Ureter (tissue), 1 donor: Measurements from ENCODE around the gene SHTN1. TPM values are rescaled to one million over a fixed set of nuclear protein-coding genes. Genes with fewer than 3 reads are reported as not detected.
A peak's percentile ranks its signal among the peaks of the same experiment; 100 is the strongest.

Experiments used
- DNase-seq: peaks from one replicate; pipeline ENCODE4 v3.0.0-alpha.2; 2020; ENCODE audit warnings: low spot score
- total RNA-seq: library from RNA; stranded (reverse); gene quantifications from one replicate; pipeline ENCODE4 v1.2.4, GENCODE V29; 2023
- donor health status: DM: yes; HTN: yes; CAD: no.

The SHTN1 gene, protein sequence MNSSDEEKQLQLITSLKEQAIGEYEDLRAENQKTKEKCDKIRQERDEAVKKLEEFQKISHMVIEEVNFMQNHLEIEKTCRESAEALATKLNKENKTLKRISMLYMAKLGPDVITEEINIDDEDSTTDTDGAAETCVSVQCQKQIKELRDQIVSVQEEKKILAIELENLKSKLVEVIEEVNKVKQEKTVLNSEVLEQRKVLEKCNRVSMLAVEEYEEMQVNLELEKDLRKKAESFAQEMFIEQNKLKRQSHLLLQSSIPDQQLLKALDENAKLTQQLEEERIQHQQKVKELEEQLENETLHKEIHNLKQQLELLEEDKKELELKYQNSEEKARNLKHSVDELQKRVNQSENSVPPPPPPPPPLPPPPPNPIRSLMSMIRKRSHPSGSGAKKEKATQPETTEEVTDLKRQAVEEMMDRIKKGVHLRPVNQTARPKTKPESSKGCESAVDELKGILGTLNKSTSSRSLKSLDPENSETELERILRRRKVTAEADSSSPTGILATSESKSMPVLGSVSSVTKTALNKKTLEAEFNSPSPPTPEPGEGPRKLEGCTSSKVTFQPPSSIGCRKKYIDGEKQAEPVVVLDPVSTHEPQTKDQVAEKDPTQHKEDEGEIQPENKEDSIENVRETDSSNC
- 17.1 TPM for total RNA-seq

DNA sequence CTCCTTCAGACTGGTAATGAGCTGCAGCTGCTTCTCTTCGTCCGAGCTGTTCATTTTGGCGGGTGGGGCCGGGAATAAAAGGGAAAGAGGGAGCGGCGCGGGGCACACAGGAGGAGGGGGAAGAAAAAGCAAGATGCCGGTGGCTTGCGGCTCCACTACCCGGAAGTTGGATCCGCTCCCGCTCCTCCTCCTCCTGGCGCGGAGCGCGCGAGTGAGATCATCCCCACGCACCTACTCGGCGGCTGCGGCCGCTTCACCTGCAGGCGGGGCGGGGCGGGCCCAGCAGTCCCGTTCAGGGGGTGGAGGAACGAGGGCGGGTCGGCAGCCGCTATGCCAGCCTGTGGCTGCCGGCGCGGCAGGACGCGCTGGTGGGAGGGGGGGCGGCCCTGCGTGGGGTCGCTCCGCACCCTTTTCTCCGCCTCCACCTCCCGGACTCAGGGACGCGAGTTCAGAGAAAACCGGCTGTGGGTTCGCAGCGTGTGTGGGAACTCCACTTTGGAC, at the start of gene SHTN1:
Gene SHTN1 (minus strand): TSS at position 162 of the 501 bp plus-strand sequence. CDS start 108 bp downstream, at position 54.
- peak; percentile 67 for DNase-seq

DNA sequence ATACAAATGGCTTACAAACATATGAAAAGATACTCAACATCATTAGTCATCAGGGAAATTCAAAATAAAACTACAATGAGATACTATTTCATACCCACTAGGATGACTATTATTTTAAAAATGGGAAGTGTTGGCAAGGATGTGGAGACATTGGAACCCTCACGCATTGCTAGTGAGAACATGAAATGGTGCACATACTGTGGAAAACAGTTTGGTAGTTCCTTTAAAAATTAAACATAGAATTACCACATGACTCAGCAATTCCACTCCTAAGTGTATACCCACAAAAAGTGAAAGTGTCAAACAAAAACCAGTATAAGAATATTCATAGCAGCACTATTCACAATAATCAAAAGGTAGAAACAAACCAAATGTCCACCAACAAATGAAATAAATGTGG, 48.5 kb upstream of the SHTN1 start:
- no peak for DNase-seq

DNA sequence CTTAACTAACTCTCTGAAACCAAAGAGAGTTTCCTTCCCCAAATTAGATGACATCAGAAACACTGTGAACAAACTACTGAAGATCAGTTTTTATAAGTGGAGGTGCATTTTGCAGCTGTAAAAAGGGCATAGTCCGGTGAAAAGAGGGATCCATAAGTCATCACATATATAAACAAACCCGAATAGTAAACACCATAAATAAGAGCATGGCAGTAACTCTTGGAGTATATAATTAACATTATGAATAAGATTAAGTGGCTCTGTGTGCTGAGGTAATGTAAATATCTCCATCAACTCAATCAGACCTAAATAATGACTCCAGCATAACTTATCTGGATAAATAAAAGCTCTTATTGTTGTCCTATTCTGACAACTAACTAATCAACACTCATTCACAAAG, 43.0 kb upstream of the SHTN1 start:
- no peak for DNase-seq

DNA sequence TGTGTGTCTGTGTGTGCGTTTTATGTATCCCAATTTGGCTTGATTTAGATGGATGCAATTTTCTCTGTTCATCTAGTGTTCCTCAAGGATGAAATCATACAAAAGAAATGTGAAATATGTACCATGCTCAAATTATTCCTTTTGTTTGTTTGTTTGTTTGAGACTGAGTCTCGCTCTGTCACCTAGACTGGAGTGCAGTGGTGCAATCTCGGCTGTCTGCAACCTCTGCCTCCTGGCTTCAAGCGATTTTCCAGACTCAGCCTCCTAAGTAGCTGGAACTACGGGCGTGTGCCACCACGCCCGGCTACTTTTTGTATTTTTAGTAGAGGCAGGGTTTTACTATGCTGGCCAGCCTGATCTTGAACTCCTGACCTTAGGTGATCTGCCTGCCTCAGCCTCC, 11.3 kb upstream of the SHTN1 start:
- DNase-seq = no peak

DNA sequence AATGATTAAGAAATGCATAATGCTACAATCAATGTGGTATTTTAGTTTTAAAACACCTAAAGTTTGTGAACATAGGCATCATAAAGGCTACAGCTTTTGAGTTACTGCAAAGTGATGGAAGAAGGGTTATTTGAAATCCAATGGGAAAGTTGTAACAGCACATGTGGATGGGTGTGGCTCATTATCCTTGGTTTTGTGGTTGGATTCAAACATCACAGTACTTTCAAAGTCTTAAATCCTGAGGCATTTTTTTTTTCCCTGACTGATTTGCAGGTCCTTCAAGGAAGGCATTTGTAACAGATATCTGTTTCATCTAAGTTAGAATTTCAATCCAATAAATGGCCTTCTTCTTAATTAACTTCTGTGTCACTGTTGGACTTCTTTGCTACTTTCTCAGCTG, 9.8 kb upstream of the SHTN1 start:
- no peak for DNase-seq

DNA sequence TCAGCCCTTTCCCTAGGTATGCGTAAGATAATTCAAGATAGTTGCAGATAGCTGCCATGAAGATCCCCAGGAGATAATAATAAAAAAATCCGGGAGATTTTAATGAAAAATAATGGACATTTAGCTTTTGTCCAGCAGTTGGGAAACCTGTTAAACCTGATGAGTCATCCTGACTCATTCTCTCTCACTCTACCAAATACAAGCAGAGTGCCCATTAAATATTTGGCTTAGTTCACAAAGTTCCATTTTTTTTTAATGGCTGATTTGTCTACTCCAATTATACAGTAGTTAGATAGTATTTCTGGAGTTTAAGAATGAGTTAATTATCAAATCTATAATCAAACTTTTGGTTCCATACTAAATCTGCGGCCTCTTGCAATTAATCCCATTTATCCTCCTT, 2.1 kb upstream of the SHTN1 start:
- DNase-seq = no peak

DNA sequence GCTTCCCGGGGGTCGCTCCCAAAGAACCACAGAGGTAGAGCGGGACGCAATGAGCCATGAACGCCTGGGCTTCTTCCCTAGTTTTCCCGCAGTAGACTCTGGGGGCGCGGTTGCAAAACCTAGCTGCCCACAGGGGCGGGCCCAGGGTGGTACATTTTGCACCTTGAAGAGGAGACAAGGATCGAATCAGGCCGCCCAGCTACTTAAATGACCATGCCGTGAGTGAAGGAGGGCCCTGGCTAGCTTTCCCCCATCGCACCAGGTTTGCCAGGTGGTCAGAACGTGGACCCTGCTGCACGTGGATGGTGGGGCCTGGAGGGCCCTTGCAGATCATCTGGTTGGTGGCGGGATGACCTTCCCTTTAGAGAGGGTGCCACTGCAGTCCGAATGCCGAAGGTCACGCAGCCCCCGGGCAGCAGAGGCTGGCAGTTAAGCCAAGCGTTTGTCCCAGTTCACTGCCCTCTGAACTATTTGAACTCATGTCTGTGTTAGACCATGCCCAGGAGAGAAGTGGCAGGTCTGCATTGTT, 604 bp upstream of the SHTN1 start:
- DNase-seq = no peak

DNA sequence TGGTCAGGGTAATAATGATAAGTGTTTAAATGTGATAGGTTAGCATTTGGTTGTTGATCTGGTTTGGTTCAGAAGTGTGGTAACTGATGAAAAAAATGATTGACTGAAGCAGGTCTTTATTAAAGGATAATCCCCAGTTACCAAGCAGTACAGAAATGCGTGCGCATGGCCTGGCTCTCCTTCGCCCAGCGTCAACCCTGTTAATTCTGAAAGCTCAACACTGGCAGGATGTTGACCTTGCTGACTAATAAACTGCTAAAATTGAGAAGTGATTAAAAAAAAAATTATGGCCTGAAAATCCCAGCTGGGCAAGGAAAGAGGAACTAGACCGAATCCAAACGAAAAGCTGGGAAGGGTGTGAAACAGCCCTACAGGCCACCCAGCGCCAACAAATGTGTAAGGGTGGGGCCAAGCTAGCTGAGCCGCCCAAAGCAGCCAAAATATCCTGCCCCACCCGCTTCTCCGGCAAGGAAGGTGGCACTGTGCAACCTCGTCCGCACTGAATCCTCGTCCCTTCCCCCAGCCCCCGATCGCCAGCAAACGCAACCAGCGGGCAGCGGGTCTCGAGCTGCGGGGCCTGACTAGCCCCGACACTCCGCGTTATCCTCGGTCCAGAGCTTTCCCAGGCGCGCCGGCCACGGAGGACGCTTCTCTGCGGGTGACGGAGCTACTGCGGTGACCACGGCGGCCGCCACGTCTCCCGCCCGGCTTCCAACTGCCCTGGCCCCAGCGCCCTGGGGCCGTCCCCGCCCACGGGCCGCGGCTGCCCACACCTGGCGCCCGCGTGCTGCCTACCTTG, 561 bp downstream of the SHTN1 start:
- DNase-seq = peak; percentile 44

DNA sequence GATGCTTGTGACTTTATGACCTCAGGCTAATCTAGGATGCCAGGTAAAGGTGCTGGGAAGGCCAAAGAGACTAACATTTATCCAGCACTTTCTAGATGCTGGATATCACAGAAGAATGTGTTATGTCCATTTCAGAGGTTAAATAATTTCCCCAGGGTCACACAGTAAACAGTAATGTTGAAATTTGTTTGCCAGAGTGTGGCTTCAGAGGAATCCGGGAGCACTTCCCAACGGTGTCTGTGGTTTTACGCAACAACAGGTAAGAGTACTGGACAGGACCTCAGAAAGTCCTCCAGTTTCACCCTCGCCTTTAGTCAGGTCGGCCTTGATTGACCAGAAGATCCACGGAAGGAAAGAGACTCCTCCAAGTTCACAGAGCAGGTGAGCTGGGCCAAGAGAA, 1.7 kb downstream of the SHTN1 start:
- DNase-seq = no peak

DNA sequence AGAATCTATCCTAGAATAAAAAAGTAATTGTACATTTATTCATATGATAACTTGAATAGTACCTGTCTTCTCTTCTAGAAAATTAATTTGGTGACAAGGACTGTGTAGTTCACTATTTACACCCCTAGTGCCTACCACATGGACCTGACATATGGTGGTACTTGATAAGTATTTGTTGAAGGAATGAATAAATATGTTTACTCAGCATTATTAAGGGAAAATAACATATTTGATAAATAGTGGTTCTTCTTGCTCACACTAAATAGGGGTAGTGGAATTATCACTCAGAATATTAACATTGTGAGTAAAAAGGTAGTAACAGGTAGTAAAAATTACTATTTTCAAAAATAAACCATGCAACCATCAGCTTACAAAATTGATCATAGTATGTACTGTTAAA, 2.8 kb downstream of the SHTN1 start:
- no peak for DNase-seq

DNA sequence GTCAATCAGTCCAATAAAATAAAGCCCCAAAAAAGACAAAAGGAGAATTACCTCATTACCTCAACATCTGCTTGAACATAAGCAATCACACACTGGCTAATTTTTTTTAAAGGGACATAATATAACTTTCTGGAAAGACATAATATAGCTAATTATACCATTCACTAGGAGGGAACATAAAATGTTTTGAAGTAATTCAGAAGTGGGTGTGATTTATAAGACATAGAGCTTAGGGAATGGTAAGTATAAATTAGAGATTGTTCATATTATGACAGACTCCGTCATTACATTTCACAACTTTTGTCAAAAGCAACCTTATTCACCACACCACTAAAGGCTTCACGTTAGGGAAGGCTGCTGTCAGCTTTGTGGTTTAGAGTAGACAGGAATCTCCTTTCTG, 3.8 kb downstream of the SHTN1 start:
- no peak for DNase-seq

DNA sequence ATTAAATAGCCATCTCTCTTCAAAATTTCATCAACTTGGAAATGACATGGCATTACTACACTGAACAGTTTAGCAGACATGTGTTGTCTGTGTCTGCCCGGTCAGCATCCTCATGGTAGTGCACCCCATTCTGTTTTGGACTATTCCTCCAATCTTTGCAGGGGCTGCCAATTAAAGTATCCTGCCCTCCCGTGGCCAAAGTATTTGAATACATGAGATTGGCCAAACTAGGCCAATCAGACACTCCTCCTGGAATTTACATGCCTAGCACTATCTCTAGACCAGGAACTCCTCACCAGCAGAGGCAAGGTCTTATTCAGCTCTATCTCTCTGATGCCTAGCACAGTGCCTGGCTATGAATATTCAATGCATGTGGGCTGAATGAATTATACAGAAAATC, 4.4 kb downstream of the SHTN1 start:
- DNase-seq = no peak

DNA sequence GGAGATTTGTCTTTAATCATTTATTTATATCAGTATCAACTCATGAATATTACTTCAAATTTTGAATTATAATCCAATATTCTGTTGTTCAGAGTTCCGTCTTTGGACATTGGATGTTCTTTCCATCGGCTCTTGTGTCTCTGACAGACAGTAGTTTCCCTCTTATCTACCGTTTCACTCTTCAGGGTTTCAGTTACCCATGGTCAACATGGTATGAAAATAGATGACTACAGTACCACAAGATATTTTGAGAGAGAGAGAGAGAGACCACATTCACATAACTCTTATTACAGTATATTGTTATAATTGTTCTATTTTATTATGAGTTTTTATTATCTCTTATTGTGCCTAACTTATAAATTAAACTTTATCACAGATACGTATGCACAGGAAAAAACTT, 6.8 kb downstream of the SHTN1 start:
- DNase-seq = no peak

DNA sequence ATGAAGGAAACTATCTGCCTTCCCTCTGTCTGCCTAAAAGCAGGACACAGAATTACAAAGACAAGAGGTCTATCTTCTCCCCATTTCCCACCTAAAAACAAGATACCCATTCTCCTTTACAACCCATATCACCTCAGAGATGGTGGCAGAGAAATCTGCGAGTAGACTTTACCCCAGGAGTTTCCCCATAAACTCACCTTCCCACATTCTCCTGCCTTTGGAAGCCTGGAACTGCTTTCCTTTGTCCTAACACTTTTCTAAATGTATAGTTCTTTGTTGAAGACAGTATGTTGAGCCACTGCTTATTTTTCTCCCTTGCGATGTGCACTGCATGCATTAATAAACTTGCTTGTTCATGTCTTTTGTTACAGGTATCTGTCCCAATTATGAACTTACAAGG, 8.0 kb downstream of the SHTN1 start:
- DNase-seq = no peak

DNA sequence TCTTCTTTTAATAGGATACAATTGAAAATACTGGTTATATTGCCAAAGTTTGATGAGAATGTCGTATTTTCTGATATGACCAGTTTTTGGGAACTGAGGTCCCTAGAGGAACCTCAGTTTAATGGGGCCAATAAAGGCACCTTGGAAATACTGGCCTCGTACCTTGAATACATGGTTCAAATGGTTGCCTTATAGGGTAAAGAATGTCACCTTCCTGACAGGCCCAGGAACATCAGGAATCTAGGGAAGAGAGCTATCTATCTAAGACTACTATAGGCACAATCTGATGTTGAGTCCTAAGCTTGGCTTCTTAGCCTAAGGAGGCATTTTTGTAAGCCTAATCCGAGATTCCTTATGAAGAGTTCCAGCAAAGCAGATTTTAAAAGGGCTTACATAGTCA, 9.3 kb downstream of the SHTN1 start:
- DNase-seq = no peak

DNA sequence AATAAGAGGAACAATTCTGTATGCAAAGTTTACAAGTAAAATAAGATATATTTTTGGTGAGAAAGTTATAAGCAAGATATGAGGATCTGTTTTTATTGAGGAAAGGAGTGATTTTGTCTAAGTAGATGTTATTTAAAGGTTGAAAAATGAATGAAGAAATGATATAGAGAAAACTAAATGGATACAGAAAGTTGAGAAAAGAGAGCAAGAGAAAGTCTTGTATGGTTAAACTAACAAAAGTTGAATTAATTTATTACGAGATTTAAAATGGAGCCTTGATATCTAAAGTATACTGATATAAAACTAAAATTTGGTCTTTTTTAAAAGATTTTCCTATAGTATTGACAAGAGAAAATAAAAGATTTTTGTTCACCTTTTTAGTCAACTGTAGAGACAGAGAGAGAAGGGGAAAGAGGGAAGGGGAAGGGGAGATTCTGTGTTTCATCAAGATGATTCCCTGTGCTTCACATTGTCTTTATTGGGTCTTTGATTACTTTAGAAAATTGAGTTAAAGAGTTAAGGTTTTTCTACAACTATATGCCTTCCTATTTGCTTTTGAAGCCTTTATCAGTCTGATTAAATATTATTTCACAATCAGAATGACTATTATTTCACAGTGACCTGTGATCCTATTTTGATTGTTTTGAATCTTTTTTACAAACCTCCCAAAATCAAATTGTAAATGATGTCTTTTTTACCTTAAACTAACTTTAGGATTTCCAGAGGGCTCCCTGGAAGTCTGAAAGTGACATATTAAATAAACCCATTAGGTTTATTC, 10.7 kb downstream of the SHTN1 start:
- no peak for DNase-seq

DNA sequence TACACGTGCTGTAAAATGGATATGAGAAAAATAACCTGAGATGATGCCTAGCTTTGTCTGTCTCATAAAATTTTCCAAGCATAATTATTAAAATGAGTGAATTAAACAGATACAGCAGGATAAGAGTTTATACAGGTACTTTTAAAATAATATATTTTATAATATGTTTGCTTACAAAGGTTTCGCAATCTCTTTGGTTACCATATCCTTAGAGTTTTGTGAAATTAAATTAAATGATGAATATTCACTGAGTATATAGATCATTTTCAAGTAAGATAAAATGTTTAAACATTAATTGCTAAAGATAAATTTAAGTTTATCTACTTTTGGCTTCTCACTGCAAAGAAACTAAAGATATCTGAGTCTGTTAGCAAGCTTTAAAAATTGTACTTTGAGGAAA, 11.4 kb downstream of the SHTN1 start:
- no peak for DNase-seq

DNA sequence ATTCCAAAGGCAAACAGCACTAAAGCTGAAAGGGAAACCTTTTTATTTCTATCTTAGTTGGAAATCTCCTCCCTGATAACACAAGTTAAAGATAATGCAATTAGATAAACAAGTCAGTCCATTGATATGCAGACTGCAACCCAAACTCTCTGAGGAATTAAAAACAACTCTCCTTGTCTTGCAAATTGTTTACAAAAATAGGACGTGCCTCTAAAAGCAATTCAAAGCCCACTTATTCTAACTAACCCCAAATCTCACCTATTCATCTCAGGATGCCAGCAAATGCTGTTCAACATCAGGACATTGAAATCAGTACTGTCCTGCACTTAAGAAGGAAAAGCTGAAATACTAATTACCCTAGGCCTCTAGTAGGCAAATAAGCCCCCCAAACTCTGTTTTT, 12.8 kb downstream of the SHTN1 start:
- DNase-seq = no peak

DNA sequence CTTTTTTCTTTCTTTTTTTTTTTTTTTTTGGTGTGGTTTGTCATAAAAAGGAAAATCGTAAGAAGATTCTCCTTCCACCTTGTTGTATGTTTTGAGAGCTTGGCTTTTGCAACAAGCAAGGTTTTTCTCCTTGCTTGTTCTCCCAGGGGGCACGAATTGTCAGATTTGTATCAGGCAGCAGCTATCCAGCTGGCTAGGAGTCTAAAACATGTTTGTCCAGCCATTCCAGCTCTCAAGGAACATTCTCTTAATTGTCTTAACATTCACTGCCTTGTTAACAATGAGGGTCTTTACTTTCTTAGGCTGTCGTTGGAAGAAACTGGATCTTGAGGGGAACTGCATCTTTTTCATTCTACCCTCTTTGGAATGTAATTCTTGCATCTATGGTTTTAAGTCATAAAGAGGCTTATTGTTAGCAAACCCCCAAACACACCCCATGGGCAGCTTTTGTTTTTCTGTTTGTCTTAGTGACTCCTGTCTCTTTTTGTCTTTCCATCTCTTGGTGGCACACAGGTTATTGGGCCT, 14.6 kb downstream of the SHTN1 start:
- no peak for DNase-seq

DNA sequence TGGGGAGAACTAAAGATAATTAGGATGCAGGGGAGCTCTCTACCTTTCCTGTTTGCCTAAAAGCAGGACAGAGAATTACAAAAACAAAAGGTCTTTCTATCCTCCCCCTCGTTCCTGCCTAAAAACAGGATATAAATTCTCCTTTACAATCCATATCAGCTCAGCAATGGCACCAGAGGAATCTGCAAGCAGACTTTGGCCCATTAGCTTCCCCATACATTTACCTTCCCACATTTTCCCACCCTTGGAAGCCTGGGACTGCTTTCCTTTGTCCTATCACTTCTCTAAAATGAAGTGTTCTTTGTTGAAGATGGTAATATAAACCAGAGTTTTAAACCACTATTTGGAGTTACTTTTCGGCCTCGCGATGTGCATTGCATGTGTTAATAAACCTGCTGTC, 15.5 kb downstream of the SHTN1 start:
- DNase-seq = no peak

DNA sequence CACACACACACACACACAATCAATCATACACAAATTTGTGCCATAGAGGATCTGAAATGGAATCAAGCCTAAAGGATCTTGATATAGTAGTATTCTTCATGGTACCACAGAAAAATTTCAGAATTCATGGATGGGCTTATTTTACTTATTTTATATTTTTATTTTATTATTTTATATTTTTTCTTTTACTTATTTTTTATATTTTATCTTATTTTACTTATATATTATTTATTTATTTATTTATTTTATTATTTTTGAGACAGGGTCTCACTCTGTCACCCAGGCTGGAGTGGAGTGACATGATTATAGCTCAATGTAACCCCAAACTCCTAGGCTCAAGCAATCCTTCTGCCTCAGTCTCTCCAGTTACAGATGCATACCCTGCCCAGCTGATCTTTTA, 16.7 kb downstream of the SHTN1 start:
- DNase-seq = no peak
